ENCODE results near the gene TLN1. TPM values are rescaled to one million over a fixed set of nuclear protein-coding genes. Genes with fewer than 3 reads are reported as not detected.
A peak's percentile ranks its signal among the peaks of the same experiment; 100 is the strongest.

The TLN1 gene
- total RNA-seq (100 to 1,000 TPM; 206 to 501 TPM), polyA plus RNA-seq (100 to 1,000 TPM in 1 of 2 donors, 10 to 100 TPM in 1; 71.5 to 319 TPM)
- long read RNA-seq, donor 1, partial matches to known transcripts, result 53 of 58 reads
- long read RNA-seq, donor 1, other reads (novel, unspliced or antisense), result 0 of 58 reads
- long read RNA-seq, donor 2, partial matches to known transcripts, result 30 of 35 reads
- long read RNA-seq, donor 2, other reads (novel, unspliced or antisense), result 0 of 35 reads
- long read RNA-seq, donor 3, partial matches to known transcripts, result 53 of 74 reads
- long read RNA-seq, donor 3, other reads (novel, unspliced or antisense), result 15 of 74 reads
- long read RNA-seq, donor 4, partial matches to known transcripts, result 35 of 35 reads
- long read RNA-seq, donor 4, other reads (novel, unspliced or antisense), result 0 of 35 reads
- long read RNA-seq, donor 5, full-length matches to known transcripts, result 4 of 127 reads
- long read RNA-seq, donor 5, partial matches to known transcripts, result 115 of 127 reads
- long read RNA-seq, donor 5, other reads (novel, unspliced or antisense), result 8 of 127 reads

- H3K4me1 ChIP-seq (ENCODE audit: control insufficient read depth in 5 of 5, insufficient read depth in 5 of 5, low read length in 5 of 5), result peaks cover 14 to 58% (median 23%) of the 10 kb centered on the region in 5 donors
- 0% methylated on average over 48 to 49 of the region's 49 CpGs for WGBS, 2 donors
These were observed at the start of gene TLN1, which contains the start of gene CREB3 for GRCh38 chr9:35732185-35732799. TLN1 (minus strand) TSS chr9:35732195; CDS start chr9:35725694, 6,501 bp downstream. CREB3 (plus strand) TSS chr9:35732666; CDS start chr9:35732773, 107 bp downstream.

GRCh38 chr9:35781066-35781465, 49.1 kb upstream of the TLN1 start:
- ATAC-seq (ENCODE audit: insufficient read depth, low FRiP score), result no peak
- no peaks in the 10 kb centered on the region for H3K27me3 ChIP-seq (ENCODE audit: control insufficient read depth in 3 of 3, insufficient read depth in 3 of 3, low read length in 2 of 3)
- H3K27ac ChIP-seq (ENCODE audit: low read depth in 1 of 2, low read length in 1 of 2), result no peak overlapping the region
- H3K9ac ChIP-seq (ENCODE audit: insufficient read depth in 1 of 2, low read length in 2 of 2), result no peak overlapping the region
- H3K9me3 ChIP-seq (ENCODE audit: control insufficient read depth in 4 of 4, insufficient read depth in 3 of 4, low read length in 3 of 4), result no peaks in the 10 kb centered on the region
- TF ChIP-seq CTCF (IDR thresholded peaks at IDR 0.05; ENCODE audit: control extremely low read depth, extremely low read depth), result no peak
- H3K4me3 ChIP-seq, result no peak overlapping the region
- 61 to 88% methylated on average over 2 of the region's 2 CpGs for WGBS, 2 donors
- no peaks in the 10 kb centered on the region for H3K4me1 ChIP-seq (ENCODE audit: control insufficient read depth in 5 of 5, insufficient read depth in 5 of 5, low read length in 5 of 5)
- DNase-seq, result no peak
- H3K36me3 ChIP-seq (ENCODE audit: control insufficient read depth in 4 of 4, insufficient read depth in 4 of 4, low read length in 4 of 4), result peaks cover 0 to 4% (median under 1%) of the 10 kb centered on the region in 4 donors

More at GRCh38 chr9:35732185-35732799, at the start of gene TLN1, which contains the start of gene CREB3:
- H3K36me3 ChIP-seq (ENCODE audit: control insufficient read depth in 4 of 4, insufficient read depth in 4 of 4, low read length in 4 of 4), result peaks cover 12 to 18% (median 15%) of the 10 kb centered on the region in 4 donors
- H3K9ac ChIP-seq (ENCODE audit: insufficient read depth in 1 of 2, low read length in 2 of 2), result peak within 1 kb of the TSS; percentile 96 to 97
- no peaks in the 10 kb centered on the region for H3K27me3 ChIP-seq (ENCODE audit: control insufficient read depth in 3 of 3, insufficient read depth in 3 of 3, low read length in 2 of 3)
- H3K9me3 ChIP-seq (ENCODE audit: control insufficient read depth in 4 of 4, insufficient read depth in 3 of 4, low read length in 3 of 4), result no peaks in the 10 kb centered on the region
- no peak for TF ChIP-seq CTCF (IDR thresholded peaks at IDR 0.05; ENCODE audit: control extremely low read depth, extremely low read depth)
- peak within 1 kb of the TSS; percentile 80 for H3K4me3 ChIP-seq
- peak within 1 kb of the TSS; percentile 95 to 98 for H3K27ac ChIP-seq (ENCODE audit: low read depth in 1 of 2, low read length in 1 of 2)
- peak; percentile 90 for ATAC-seq (ENCODE audit: insufficient read depth, low FRiP score)
- peak; percentile 99 for DNase-seq

GRCh38 chr9:35778496-35778895, 46.5 kb upstream of the TLN1 start:
- 88 to 90% methylated on average over 3 of the region's 3 CpGs for WGBS, 2 donors
- no peak for DNase-seq
- H3K9ac ChIP-seq (ENCODE audit: insufficient read depth in 1 of 2, low read length in 2 of 2), result no peak overlapping the region
- no peaks in the 10 kb centered on the region for H3K27me3 ChIP-seq (ENCODE audit: control insufficient read depth in 3 of 3, insufficient read depth in 3 of 3, low read length in 2 of 3)
- H3K4me1 ChIP-seq (ENCODE audit: control insufficient read depth in 5 of 5, insufficient read depth in 5 of 5, low read length in 5 of 5), result peaks cover 0 to 11% (median 0%) of the 10 kb centered on the region in 5 donors
- peaks cover 0 to 2% (median 0%) of the 10 kb centered on the region in 4 donors for H3K36me3 ChIP-seq (ENCODE audit: control insufficient read depth in 4 of 4, insufficient read depth in 4 of 4, low read length in 4 of 4)
- no peaks in the 10 kb centered on the region for H3K9me3 ChIP-seq (ENCODE audit: control insufficient read depth in 4 of 4, insufficient read depth in 3 of 4, low read length in 3 of 4)
- H3K4me3 ChIP-seq, result no peak overlapping the region
- ATAC-seq (ENCODE audit: insufficient read depth, low FRiP score), result no peak
- no peak for TF ChIP-seq CTCF (IDR thresholded peaks at IDR 0.05; ENCODE audit: control extremely low read depth, extremely low read depth)
- H3K27ac ChIP-seq (ENCODE audit: low read depth in 1 of 2, low read length in 1 of 2), result no peak overlapping the region
